KG1 (cell line): ENCODE data around the gene SYT12.
A peak's percentile ranks its signal among the peaks of the same experiment; 100 is the strongest.

Source experiments
- DNase-seq: peaks from one replicate; lab custom pipeline; 2025; lab: John Stamatoyannopoulos, UW

Gene SYT12

DNA sequence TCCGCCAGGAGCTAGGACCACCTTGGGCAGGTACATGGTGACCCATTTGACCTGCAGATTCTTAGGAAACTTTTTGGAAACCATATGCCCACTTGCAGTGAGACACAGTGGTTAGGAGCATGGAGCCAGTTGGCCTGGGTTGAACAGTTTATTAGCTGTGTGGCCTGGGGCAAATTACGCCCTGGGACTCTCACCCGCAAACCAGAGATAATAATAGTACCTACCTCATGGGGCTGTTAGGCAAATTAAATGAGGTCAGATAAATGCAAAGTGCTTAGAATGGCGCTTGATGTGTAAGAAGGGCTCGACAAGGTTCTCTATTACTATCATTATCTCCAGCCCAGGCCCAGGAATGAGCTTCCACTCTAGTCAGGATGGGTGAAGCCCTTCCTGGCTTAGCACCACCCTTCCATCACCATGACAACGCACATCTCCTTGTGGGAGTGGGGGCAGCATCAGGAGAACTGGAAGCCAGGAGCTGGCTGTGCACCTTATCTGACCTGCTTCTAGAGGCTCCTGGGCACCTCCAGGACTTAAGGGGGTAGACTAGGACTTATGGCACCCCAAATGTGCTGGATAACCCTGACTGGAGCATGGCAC is 5.1 kb downstream of the SYT12 start:
- no peak for DNase-seq

DNA sequence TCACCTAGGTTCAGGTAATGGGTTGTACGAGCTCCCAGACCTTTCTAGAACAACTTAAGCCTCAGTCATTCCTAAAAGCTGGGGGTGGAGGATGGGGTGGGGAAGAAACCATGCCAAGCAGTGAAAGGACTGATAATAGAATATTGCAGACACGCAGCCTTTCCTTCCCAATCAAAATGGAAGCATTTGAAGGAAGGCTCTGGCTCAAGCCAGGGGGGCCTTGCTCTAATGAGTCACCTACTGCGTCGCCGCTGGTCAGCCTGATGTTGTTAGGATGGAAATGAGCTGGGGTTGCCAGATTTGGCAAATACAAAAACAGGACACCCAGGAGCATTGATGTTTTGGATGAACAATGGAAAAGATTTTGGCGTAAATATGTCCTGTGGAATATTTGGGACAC is 6.2 kb downstream of the SYT12 start:
- DNase-seq: no peak

DNA sequence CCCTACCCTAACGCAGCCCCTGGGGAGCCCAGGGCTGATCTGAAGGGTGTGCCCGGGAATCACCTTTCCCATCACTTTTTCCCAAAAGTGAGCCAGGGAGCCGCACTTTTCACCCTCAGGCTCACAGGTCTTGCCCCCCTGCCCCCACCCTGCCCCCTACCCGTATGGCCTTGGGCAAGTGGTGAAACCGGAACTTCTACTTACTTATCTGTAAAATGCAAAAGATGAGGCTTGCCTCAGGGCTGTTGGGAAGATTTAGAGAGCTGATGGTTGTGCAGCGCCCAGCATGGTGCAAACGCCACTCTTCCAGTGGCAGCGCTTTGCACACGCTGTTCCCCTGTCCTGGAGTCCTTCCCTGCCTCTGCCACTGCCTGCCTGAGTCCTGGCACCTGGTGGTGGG is 8.0 kb downstream of the SYT12 start:
- DNase-seq: no peak

DNA sequence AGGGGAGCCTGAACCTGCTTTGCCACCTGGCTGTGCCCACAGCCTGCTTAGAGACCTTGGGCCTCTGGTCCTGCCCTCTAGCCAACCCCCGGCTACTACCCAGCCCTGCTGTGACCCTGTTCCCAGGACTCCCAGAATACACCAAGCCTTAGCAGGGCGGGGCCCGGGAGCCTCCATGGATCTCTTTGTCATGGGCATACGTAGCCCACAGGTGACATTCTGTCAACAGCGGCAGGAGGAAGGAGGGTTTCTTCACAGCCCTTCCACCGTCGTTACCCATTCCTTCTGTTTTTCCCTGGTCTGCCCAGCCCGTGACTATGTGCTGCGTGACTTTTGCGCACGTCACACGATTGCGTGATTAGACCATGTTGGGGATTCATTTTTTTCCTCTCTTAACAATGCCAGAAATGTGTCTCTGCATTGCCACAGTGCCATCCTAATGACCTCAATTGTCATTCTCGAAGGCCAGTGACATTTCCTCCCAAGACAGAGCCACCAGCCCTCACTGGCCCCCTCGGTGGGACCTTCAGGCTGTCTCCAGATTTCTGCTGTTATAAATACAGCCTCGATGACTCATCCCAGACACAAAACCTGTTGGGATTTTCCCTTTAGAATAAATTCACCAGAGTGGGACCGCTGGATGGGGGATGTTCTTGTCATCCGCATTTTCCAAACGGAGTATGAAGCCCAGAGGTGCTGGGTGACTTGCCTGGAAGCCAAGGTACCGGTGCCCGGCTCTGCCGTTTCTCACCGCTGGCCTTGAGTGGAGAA is 9.0 kb downstream of the SYT12 start:
- no peak for DNase-seq

DNA sequence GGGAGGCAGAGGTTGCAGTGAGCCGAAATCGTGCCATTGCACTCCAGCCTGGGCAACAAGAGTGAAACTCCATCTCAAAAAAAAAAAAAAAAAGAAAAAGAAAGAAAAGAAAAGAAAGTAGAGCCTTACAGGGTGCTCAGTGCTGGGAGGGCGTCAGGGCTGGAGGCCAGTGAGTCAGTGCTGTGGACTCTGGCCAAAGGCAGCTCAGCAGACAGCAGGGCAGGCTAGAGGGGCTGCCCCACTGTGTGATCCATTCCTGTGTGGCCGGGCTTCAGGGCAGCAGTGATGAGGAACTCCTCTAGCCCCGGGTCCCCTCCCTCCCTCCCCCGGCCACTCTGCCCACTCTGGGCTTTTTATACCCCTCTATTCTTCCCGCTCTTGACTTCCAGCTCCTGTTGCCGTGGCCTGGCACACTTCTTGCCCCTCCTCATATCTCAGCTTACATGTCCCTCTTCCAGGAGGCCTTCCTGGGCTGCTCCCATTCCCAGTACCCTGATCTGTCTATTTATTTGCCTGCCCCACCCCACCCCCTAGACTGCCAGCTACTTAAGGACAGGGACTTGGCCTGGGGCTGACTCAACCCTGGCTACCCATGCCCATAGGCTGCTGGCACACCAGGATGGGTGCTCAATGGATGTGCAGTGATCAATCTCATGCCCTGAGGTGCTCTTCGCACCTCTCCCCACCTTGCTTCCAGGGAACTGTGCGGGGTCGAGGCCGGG is 10.1 kb downstream of the SYT12 start:
- DNase-seq: no peak

DNA sequence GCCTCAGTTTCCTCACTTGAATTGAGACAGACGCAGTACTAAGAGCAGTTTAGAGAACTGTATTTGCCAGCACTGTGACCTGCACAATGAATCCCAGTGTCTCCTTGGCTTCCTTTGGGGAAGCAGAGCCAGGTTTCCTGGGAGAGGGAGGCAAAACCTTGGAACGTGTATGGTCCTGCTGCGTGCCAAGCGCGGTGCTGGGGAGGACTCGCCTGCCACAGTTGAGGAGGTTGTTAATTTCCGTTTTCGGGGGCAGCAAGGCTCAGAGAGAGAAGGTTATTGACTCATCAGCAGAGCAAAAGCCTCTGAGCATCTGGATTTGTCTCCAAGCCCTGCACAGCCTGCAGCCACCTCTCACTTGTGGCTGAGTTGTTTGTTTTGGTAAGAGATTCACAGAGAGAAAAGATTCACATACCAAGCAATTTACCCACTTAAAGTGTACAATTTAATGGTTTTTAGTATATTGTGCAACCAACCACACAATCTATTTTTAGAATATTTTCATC is 10.8 kb downstream of the SYT12 start:
- no peak for DNase-seq

DNA sequence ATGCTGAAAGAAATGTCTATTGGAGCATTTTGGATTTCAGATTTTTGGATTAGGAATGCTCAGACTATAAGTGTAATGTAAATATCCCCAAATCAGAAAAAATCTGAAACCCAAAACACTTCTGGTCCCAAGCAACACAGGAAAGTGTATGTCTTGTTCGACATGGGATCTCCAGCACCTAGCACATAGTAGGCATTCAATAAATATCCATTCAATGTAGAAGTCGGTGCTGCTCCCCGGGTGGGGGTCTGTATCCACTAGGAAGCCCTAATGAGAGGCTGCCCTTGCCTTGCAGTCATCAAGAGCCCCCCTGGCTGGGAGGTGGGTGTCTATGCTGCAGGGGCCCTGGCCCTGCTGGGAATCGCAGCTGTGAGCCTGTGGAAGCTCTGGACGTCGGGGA is 11.4 kb downstream of the SYT12 start:
- DNase-seq: no peak

DNA sequence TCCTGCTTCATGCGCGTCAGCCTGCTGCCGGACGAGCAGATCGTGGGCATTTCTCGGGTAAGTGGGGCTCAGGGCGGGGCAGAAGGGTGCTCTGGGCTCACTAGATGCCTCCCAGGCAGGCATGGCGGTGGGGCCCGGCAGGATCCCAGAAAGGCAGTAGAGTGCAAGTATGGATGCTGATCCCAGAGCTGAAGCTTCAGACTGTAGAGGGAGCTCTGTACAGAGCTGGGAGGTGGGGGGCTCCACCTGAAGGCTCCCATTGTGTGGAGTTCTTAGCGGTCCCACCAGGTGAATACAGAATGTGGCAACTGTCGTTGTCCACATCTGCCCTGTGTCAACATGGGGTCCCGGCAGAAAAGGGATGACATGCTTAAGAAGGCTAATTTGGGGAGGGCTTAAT is 17.2 kb downstream of the SYT12 start:
- no peak for DNase-seq

DNA sequence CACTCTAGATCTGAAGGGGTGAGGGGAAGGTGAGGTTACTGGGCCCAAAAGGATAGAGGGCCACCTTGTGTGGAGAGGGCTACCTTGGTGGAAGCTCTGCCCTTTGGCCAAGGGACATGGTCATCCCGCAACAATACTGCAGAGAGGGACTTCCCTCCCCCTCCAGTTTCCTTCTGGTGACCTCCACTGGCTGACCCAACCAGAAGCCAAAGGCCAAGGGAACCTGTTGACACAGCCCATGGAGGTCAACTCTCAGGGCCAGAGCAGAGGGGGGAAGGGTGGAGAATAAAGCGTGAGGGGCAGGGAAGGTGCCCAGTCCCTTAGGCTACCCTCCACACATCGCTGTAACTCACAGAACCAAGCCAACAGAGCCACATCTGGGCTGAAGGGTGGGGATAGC is 18.7 kb downstream of the SYT12 start:
- no peak for DNase-seq

DNA sequence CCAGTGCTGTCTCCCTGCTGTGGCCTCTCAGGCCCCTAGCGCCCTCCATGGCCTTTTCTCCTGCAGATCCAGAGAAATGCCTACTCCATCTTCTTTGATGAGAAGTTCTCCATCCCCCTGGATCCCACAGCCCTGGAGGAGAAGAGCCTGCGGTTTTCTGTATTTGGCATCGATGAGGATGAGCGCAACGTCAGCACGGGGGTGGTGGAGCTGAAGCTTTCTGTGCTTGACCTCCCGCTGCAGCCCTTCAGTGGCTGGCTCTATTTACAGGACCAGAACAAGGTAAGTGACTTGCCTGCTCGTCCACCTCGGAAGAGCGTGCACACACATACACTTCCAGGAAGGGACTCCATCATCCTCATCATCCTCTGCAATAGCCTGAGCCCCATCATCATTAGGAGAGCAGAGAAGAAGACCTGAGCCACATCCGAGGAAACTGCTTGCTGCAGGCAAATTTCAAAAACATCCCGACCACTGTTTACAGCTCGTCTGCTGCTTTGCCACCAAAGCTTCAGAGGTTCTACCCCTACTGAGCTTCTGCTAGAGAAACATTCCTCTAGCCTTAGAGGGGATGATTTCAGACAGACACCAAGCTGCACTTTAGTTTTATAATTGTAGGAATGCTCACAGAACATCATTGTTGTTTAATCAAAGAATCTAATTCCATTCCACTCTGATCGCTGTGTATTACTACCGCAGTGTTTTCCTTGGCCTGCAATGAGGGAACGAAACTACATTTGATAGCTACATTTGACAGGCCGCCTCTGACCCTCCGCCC is 20.8 kb downstream of the SYT12 start:
- no peak for DNase-seq

DNA sequence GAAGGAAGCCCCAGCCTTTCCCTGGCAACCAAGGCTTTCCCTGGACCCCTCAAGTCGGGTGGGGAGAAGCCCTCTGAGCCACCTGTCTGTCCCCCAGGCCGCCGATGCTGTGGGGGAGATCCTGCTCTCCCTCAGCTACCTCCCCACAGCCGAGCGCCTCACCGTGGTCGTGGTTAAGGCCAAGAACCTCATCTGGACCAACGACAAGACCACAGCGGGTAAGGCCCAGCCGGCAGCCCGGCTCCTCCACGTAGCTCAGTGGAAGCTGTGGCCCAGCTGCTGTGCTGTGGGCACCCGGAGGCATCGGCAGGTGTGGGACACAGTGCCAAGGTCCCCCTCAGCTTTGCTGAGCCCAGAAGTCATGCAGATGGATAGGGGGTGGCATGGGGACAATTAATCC is 21.6 kb downstream of the SYT12 start:
- no peak for DNase-seq

DNA sequence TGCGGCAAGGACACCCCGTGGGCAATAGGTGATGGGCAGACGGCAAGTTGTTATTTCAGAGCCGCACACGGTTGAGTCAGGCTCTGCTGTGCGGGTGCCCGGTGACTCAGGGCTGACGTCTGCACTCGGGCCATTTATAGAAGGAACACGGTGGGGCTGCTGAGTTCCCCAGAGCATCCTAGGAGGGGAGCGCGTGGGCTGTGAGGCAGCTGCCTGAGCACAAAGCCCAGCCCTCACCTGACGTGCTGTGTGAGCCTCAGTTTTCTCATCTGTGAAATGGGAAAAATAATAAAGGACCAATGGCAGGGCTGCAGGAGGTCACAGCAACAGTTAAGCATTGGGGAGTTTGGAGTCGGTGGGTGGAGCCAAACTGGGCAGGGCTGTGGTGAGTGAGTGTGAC is 22.4 kb downstream of the SYT12 start:
- no peak for DNase-seq

DNA sequence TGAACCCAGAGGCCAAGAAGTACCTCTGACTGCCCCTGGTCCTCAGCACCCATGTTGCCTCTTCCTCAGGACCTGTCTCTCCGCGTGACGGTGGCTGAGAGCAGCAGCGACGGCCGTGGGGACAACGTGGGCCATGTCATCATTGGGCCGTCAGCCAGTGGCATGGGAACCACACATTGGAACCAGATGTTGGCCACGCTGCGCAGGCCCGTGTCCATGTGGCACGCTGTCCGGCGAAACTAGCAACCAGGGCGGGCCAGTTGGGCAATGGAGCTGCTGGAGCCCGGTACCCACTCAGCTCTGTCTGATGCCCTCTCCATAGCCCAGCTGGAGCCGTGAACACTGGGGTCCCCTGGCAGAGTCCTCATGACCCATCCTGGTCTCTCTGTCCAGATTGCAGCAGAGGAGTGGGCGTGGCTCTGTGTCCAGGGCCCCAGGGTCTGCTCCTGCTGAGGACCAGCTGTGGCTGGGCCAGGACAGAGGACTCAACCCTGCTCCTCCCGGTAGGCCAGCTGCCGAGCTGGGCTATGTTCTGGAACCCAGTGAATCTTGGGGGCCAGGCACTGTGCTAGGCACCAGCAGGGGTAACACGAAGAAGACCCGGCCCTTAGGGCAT is 25.7 kb downstream of the SYT12 start:
- DNase-seq: no peak

DNA sequence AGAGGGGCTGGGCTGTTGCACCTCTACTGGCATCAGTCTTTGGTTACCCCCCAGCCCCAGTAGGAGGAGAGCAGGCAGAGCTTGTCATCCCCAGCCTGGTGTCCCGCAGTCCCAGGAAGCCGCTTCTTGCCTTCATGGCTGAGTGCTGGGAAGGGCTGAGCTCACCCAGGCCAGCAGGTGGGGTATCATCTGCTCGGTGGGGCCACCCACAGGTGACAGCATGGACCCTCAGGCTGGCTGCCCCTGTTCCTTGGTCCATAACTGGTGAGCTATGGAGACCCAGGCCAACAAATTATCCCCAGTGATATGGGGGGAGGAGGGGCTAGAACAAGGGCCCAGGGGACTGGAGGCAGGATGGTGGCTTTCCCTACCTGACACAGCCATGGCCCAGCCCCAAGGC is 27.2 kb downstream of the SYT12 start:
- no peak for DNase-seq

DNA sequence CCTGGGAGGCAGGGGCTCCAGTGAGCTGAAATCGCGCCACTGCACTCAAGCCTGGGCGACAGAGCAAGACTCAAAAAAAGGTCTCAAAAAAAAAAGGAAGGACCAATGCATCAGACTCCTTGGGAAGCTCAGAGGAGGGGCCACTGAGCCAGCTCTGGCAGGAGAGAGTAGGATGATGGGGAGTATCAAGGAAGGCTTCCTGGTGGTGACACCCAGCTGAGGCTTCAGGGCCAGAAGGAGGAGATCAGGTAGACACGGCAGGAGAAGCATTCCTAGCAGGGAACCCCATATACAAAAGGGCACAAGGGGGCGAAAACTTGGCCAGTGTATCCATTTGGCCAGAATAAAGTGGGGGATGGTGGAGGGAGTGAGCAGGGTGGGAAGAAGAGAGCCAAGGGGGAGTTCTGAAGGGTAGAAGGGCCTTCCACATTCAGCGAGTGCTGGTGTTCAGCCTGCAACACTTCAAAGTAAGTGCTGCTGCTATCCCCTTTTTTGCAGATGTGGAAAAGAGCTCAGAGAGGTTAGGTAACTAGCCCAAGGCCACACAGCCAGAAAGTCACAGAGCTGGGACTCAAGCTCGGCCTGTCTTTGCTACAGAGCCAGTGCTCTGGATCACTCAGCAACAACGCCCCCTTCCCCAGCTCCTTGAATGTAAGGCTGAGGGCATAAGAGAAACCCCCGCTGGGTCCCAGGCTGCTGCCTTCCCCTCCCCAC is 28.4 kb downstream of the SYT12 start:
- no peak for DNase-seq

DNA sequence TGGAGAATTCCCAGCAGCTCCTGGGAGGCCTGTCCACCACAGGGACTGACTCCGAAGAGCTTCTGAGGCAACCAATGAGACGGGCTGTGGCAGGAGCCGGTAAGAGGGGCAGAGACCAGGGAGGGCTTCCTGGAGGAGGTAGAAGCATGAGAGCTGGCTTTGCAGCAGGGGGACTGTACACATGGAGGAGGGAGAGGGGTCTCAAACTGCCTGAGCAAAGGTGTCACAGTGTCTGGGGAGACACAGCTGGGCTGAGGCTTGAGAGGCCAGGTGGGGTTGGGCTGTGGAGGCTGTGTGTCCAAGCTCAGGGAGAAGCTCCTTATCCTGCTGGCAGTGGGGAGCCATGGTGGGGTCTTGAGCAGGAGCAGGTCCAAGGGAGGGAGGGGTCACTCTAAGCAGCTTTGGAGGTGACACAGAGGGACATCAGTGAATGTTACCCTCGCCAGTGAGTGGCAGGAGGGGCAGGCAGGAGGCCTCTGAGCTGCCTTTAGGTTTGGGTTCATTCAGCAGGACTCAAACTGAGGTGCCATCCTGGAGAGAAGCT is 29.1 kb downstream of the SYT12 start:
- DNase-seq: no peak

DNA sequence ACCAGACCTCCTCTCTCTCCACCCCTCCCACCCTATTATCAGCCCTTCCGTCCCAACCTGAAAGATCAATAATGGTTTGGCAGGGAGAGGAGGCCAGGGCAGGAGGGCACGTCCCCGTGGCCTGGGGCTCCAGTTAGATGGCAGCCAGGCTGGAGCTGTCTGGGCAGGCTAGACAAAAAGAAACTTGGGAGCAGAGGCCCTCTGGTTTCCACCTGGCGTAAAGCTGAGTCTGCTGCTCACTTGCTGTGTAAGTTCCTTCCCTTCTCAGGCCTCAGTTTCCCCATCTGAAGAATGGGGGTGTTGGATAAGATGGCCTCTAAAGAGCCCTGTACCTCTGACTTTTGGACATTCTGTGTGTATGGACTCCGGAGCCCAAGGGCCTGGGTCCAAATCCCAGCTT is 30.0 kb downstream of the SYT12 start:
- DNase-seq: no peak

DNA sequence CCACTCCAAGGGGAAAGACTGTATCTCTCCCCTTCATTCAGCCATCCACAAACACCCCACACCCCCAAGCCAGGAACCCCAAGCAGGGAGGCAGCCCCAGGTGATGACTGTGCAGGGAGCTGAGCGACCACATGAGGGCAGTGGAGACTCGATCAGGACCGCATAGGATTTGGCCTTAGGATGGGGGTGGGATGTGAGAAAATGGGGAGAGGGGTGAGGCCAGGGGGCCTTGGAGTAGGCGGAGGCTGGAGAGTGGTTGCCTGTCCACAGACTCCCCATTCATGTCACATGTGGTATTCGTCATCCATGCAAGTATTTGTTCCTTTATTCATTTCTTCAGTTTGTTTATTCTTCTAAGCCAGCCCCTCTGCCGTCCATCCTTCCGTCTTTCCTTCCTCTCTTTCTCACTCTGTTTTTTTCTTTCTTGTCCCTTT is 31.0 kb downstream of the SYT12 start:
- DNase-seq: peak; percentile 18

DNA sequence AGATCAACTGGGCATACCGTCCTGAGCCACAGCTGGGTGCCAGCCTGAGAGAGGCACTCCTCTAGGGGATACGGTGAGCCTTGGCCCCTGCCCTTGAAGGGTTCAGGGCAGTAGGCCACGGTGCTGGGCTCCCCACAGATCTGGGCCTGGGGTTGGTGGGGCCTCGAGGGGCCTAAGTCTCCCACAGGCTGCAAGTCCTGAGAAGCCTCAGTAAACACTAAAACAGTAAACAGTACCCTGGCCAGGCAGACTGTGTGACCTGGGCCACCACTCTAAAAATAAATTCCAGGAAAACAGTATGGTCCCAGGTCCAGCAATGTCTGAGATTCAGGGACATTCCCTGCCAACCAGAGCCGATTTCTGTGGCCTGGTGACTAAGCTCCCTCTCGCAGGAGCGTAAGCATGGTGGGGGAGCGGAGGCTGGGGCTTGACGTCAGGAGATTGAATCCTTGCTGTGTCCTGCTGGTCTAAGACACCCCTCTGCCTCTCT is 31.5 kb downstream of the SYT12 start:
- no peak for DNase-seq

DNA sequence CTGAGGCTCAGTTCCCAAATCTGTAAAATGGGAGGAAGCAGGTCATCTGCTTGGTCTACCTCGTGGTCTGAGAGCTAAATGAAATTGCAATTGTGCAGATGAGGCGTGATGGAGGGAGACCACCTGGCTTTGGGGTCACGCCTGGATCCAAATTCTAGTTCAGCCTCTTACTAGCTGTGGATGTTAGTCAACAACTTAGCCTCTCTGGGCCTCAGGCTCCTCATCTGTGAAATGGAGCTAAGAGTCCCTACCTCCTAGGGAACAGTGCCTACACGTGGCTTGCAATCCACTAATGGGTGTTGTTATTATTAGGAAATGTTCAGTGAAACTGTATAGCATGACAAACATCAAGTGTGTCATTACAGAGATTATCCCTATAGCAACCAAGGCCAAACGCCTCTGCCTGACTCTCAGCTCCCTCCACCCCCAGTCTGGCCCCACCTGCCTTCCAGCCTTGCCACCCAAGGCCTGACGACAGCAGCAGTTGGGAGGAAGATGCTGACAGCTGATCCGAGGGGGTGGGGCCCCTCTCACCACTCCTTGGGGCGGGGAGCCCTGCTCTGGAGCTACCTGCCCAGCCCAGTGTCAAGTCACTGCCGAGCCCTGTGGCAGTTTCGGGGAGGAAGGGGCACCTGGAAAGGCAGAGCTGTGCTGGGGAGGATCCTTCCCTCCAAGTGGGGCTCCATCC is 32.0 kb downstream of the SYT12 start:
- DNase-seq: no peak
